ENCODE data around the gene FREY1. TPM values are rescaled to one million over a fixed set of nuclear protein-coding genes. Genes with fewer than 3 reads are reported as not detected.

FREY1 gene
- total RNA-seq, 1 experiment from 2014 or later: 0.72 TPM

DNA sequence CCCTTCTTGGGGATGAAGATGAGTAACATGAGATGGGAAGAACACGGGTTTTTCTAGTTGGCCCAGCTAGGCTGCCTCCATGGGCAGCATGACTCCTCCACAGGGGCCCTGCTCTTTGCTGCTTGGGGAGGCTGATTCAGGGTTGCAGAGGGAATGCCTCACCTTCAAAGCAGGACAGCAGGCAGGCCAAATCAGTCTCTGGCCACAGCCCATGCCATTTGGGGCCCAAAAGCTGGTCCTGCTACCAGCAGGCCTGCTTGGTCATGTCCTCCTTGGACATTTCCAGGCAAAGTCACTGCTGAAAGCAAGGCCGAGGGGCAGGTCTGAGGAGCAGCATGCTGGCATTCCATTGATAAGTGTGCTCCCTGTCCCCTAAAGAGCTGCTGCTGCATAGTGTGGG lies 35.4 kb downstream of the FREY1 start:
- H3K36me3 ChIP-seq: no peaks in the 10 kb centered on the region; the same call in 1 of the 2 replicates
- no peak for DNase-seq
- H3K27me3 ChIP-seq: no peaks in the 10 kb centered on the region
- no peak overlapping the region for H3K4me3 ChIP-seq
- no peaks in the 10 kb centered on the region for H3K9me3 ChIP-seq

DNA sequence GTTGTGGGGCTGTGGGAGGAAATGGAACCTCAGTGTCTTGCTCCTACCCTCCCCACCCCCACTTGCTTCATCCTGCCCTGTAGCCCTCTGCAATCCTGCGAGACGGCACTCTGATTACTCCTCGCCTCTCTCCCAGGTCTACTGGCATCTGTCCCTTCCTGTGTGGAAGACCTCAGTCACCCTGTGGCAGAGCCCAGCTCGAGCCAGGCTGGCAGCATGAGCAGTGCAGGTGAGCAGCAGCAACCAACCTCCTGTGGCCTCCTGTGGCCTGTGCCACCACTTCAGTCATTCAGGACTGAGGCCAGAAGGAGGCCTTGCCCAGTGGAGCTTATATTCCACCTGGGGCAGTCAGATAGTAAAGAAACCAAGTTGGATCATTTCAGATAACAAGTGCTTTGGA lies 36.4 kb downstream of the FREY1 start:
- Histone ChIP-seq H3K4me3 (no peak overlapping the region), H3K27me3 (no peaks in the 10 kb centered on the region), H3K9me3 (no peaks in the 10 kb centered on the region), H3K36me3 (no peaks in the 10 kb centered on the region; the same call in 1 of the 2 replicates)
- DNase-seq: no peak

DNA sequence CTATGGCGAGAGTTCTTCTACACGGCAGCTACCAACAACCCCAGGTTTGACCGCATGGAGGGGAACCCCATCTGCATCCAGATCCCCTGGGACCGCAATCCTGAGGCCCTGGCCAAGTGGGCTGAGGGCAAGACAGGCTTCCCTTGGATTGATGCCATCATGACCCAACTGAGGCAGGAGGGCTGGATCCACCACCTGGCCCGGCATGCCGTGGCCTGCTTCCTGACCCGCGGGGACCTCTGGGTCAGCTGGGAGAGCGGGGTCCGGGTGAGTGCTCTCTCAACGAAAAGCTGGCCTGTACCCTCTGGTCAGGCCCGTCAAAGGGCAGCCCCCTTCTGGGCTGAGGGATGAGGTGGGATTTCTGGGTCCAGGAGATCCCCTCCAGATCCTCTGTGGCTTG lies 37.5 kb downstream of the FREY1 start:
- Histone ChIP-seq H3K9me3 (no peaks in the 10 kb centered on the region), H3K36me3 (no peaks in the 10 kb centered on the region; the same call in 1 of the 2 replicates), H3K4me3 (no peak overlapping the region), H3K27me3 (no peaks in the 10 kb centered on the region)
- DNase-seq: no peak

DNA sequence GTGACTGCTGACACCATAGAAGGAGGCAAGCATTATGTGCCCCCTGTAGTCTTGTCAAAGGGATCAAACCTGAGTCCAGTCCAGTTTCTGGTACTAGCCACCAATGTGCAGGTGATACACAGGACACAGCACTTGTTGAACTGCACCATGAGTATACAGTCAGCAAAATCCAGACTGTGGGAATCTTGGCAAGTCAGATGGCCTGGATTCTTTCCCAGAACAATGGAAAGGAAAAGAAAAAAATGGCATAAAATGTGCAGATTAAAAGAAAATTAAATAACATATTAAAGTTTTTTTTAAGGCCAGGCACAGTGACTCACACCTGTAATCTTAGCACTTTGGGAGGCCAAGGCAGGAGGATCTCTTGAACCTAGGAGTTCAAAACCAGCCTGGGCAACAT lies 43.0 kb downstream of the FREY1 start:
- Histone ChIP-seq H3K9me3 (no peaks in the 10 kb centered on the region), H3K4me3 (no peak overlapping the region), H3K27me3 (no peaks in the 10 kb centered on the region), H3K36me3 (peaks cover 14% of the 10 kb centered on the region)
- DNase-seq: no peak

DNA sequence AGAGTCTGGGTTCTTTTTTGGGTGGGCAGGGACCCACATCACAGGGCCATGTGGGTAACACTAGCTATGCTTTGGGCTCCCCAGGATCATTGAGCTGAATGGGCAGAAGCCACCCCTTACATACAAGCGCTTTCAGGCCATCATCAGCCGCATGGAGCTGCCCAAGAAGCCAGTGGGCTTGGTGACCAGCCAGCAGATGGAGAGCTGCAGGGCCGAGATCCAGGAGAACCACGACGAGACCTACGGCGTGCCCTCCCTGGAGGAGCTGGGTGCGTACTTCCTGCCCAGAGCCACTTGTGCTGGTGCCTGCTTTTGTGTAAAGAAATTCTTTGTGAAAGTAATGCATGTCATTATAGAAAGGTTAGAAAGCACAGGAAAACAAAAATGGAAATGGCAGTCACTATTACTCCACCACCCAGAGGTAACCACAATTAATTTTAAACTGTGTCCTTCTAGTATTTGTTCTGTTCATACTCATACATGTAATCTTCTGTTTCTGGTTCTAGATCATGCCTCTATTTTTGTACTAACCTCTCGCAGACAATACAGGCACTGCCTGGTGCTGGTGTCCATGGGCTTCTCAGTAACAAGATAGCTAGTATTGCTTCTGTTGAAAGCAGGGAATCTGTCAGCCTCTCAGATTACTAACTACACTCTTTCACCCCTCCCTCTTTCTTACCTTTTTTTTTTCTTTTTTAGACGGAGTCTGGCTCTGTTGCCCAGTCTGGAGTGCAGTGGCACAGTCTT lies 46.1 kb downstream of the FREY1 start:
- H3K27me3 ChIP-seq: no peaks in the 10 kb centered on the region
- no peaks in the 10 kb centered on the region for H3K9me3 ChIP-seq
- DNase-seq: no peak
- peaks cover 18% of the 10 kb centered on the region for H3K36me3 ChIP-seq
- H3K4me3 ChIP-seq: no peak overlapping the region

DNA sequence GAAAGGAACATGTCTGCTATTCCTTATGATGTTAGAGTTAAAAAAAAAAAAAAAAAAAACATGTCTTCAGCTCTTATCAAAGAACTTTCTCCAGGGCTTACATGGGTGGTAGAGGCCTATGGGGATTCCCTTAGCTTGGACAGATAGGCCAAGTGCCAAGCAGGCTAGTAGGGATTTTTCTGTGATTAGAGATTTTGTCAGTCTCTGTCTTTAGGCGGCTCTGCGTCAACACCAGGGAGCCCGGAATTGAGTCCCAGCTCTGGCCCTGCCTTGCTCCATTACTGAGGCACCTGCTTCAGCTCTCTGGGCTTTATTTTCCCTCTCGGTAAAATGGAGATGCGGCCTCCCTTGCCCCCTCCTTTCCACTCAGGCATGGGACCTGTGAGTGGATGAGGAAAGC lies 46.7 kb downstream of the FREY1 start:
- Histone ChIP-seq H3K9me3 (no peaks in the 10 kb centered on the region), H3K36me3 (peaks cover 18% of the 10 kb centered on the region), H3K4me3 (no peak overlapping the region), H3K27me3 (no peaks in the 10 kb centered on the region)
- DNase-seq: no peak

DNA sequence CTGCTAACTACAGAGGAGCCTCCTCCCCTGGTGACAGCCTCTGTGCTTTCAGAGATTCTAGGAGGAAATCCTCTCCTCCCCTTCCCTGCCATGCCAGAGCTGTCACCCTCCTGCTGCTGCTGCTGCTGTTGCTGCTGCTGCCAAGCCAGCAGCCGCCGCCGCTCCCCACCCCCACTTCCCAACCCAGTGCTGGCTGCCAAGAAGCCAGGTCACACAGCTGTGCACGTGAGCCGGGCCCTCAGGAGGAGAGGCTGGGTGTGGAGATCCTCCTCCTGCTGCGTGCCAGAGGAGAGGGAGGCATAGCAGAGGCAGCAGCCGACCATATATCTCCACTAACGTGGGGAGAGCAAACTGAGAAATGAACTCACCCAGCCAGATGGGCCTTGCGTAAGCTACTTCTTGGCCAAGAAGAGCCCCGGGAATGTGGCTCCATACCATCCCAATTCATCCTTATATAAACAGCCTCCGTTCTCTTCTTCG lies 47.4 kb downstream of the FREY1 start:
- peaks cover 18% of the 10 kb centered on the region for H3K36me3 ChIP-seq
- DNase-seq: peak; percentile 98
- no peaks in the 10 kb centered on the region for H3K27me3 ChIP-seq
- no peak overlapping the region for H3K4me3 ChIP-seq
- H3K9me3 ChIP-seq: no peaks in the 10 kb centered on the region

DNA sequence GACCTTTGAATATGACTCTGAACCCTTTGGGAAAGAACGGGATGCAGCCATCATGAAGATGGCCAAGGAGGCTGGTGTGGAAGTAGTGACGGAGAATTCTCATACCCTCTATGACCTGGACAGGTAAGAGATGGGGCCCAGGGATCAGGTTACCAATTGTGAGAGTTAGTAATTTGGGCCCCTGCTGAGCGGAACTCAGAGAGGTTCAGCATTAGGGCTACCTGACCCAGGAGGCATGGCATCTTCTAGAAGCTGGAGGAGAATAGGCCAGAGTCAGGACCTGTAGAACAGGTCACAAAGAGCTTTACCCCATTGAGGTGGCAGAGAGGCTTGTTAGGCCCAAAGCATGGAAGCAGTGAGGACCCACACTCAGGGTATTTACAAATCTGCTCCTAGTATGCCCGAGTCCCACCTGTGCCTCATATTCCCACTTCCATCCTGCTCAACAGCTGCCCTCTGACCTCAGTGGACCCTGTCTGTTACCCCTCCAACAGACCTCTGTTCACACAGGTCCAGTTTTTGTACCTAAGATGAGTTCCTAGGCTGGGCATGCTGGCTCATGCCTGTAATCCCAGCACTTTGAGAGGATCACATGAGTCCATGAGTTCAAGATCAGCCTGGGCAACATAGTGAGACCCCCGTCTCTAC lies 48.2 kb downstream of the FREY1 start:
- peaks cover 18% of the 10 kb centered on the region for H3K36me3 ChIP-seq
- no peak overlapping the region for H3K4me3 ChIP-seq
- no peaks in the 10 kb centered on the region for H3K27me3 ChIP-seq
- no peak for DNase-seq
- H3K9me3 ChIP-seq: no peaks in the 10 kb centered on the region

DNA sequence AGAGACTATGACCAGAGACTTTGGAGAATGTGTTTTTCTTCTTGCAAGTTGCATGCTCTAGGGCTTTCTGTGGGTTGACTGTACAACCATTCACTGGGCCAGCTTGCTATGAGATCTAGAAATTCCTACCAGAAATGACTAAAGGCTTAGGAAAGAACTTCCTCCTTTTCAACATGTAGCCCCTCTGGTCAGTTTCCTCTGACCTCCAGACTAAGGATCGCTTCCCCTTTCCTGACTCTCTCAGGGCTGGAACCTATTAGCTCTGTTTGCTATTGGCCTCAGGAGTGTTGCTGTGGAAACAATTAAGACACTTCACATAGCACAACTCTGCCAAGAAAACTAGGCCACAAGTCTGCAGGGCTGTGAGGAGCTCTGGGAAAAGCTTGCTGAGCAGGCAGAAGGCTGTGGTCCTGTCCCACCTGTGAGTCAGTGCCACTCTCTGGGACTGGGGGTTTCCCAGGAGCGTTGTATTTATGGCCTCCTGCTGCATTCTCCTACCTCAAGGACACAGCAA lies 49.1 kb downstream of the FREY1 start:
- Histone ChIP-seq H3K4me3 (no peak overlapping the region), H3K27me3 (no peaks in the 10 kb centered on the region), H3K36me3 (peaks cover 16% of the 10 kb centered on the region), H3K9me3 (no peaks in the 10 kb centered on the region)
- DNase-seq: peak; percentile 64

Other genes with a start within 250 kb of the FREY1 start
- gene CHST1, start 241.6 kb downstream of the FREY1 start, total RNA-seq (2014; rRNA removed; shearing (Covaris generic); ENCODE audit: low replicate concordance): not detected in 2 replicates
- gene SLC35C1, start 102.1 kb downstream of the FREY1 start, total RNA-seq (2014; rRNA removed; shearing (Covaris generic); ENCODE audit: low replicate concordance): 3.8 and 11.5 TPM in 2 replicates
- 6.5 and 13.0 TPM in 2 replicates for gene CRY2, start 59.8 kb downstream of the FREY1 start, total RNA-seq (2014; rRNA removed; shearing (Covaris generic); ENCODE audit: low replicate concordance)
- 2.6 and 15.5 TPM in 2 replicates for gene MAPK8IP1, start 21.6 kb downstream of the FREY1 start, total RNA-seq (2014; rRNA removed; shearing (Covaris generic); ENCODE audit: low replicate concordance)
- gene PEX16, start 10.6 kb upstream of the FREY1 start, total RNA-seq (2014; rRNA removed; shearing (Covaris generic); ENCODE audit: low replicate concordance): 20.5 and 31.6 TPM in 2 replicates
- not detected in 2 replicates for gene LARGE2, start 15.4 kb upstream of the FREY1 start, total RNA-seq (2014; rRNA removed; shearing (Covaris generic); ENCODE audit: low replicate concordance)
- gene PHF21A, start 214.2 kb upstream of the FREY1 start, total RNA-seq (2014; rRNA removed; shearing (Covaris generic); ENCODE audit: low replicate concordance): 2.0 and 79.2 TPM in 2 replicates

All from MG63 (cell line).